ENCODE measurements around the gene ZCCHC14.
"Not testable (repeated sequence)": the region's sequence is repeated elsewhere in the genome, so short reads cannot be mapped to it uniquely, and the experiment has no call there.

Gene ZCCHC14

DNA sequence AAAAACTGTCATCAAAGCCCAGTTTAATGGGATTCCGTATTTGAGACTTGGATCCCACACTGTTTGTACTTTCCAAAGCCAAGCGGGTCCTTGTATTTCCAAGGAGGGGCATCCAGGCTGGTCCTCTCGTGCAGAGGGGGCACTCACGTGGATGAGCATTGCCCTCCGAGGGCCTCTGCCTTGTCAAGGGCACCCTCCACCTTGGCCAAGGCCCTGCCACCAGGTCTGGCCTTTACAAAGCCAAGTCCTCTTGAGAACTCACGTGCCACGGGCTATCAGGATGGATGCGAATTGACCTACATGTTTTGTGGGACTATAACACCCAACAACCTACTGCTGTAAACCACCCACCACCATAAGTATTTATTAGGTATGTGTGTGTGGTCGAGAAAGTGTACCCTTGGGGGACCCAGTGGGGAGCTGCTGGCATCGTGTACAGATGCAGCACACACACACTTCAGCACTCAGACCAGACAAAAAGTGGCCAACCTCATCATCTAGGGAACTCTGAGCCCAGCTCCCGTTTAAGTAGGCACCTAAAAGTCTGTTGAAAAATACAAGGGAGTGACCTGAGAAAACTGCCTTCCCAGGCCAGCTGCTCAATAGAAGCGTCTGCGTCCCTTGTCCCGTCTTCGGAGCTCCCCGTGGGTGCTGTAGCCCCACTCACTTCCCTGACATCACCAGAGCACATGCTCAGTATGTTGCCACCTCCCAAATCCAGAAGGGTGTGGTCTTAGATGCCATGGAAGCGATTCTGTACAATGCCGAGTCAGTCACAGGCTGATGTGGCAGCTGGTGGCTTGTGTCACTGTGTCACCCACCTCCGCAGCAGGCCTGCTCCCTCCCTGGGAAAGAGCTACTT, 87.8 kb downstream of the ZCCHC14 start:
- DNase-seq: no peak

DNA sequence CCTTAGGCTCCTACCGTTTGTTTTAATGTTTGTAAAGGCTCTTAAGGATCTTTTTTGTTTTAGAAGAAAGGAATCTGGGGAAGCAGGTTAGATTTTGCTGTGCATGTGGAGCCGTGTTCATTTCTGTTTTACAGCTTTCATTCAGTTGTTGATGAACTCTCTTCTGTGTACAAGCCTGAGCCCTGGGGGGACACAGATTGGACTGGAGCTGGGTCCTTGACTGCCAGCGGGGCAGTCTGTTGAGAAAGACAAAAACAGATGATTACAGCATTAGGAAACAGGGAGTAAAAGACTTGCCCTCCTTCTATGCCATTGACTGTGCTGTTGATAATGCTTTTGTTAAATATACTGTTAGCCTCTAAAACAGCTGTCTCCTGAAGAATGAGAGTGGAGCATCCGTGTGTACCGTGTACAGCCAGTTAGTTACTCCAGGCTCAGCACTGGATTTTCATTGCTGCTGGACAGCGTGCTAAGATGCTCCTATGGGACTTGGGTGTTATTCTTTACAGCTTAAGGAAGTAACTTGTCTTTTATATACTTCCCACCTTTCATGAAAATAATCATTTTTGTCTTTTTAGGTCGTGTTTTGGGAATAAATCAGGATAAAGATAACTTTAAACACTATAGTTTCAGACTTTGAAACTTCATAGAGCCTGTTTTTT, 97.5 kb downstream of the ZCCHC14 start:
- no peak for DNase-seq

DNA sequence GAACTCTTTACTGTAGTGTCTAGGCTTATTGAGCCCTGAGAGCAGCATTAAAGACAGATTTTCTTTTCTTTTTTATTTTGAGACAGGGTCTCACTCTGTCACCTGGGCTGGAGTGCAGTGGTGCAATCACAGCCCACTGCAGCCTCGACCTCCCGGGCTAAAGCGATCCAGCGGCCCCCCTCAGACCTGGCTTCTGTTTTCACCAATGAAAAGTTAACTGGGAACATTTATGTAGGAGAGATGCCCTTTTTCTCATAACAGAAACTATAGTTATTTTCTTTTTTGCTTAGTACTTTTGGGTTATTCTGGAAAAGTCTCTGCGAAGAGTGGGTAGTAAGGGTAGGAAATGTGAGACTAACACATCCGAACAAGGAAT, 99.2 kb downstream of the ZCCHC14 start:
- no peak for DNase-seq

DNA sequence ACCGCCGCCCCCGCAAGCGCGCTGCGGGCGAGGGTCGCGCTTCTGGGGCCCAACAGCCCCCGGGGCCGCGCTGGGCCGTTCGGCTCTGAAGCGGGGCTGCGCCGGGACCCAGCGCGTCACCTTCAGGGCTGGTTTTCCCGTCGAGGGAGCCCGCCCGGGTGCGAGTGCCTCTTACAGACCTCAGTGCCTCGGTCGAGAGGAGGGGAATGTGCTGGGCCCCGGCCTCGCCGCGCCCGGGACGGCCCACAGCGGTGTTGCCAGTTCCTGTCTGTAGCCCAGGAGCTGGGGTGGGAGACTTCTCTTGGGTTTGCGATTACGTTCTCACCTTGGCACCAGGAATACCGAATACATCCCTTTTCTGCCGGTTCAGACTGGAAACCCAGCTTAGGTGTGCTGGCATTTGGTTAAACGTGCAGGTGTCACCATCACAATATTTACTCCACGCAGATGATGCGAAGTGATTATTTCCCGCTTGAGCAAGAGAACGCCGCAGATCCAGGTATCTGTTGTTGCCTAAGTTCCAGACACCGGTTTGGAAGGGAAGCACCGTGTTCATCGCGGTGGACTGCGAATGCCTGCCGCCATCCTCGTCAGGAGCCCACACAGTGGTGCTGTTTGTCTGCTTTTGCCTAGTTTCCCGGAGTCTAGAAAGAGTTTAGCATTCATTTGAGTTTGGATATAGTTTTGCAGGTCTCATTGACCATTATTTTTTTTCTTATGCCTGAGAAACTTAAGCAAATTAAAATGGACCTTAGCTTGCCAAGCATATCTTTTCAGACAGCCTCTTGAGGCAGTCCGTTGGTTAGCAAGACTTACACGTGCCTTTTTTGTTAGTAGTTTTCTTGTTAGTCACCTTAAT, 99.8 kb downstream of the ZCCHC14 start:
- no peak for DNase-seq

DNA sequence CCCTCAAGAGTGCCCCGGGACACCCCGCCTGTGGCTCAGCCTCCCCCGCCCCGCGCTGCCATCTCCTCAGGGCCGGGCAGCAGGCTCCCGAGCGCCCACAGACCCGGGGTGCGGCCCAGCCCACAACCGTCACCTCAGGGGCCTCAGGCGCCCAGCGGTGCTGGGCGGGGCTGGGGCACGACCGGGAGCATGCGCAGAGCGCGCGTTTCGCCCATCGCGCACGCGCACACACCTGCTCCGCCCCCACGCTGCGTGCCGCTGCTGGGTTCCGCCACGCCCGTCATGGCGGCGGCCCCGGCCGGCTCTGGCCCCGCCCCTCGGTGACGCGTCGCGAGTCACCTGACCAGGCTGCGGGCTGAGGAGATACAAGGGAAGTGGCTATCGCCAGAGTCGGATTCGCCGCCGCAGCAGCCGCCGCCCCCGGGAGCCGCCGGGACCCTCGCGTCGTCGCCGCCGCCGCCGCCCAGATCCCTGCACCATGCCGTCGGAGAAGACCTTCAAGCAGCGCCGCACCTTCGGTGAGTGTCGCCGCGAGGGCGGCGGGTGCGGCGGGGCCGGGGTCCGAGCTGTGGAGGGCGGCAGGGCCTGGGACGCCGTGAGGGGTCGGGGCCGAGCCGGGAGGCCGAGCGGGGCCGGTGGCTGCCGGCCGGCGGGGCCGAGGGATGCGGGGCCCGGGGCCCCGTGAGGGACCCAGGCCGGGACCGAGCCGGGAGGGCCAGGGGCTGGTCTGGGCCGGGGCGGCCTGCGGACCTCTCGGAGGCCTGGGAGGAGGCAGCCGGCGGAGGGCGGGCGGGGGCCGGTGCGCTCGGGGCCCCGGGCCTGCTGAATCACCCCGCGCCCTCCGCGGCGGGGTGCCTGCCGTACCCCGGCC, 100.6 kb downstream of the ZCCHC14 start, which contains the start of gene MAP1LC3B:
MAP1LC3B (plus strand) TSS at position 387 of the 871 bp plus-strand sequence; CDS start at position 479, 92 bp downstream.
- peak; percentile 80 to 87 for DNase-seq

DNA sequence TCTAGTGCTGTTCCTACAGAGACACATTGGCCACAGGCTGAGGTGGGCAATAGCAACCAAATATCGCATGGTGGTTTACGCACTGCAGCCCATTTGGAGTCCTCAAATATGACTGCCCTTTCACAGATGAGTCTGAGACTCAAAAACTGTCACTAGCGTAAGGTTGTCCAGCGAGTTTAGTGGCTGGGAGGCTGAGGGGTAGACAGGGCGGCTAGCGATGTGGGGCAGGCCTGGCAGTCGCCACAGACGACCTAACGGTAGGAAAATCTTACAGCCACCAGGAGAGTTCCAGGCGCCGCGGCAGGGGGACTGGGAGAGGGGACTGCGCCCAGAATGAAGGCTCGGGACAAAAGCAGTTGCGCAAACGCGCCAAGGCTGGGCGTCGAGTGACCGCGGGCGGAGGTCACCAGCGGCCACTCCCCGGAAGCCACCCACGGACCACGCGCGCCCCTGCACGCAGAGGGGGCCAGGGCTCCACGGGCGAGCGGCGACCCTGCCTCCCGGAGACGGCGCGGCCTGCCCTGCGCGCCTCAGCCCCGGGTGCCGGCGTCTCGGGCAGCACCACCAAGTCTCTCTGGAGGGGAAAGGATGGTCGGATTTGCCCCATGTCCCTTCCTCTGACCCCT, 101.4 kb downstream of the ZCCHC14 start:
- DNase-seq: no peak

DNA sequence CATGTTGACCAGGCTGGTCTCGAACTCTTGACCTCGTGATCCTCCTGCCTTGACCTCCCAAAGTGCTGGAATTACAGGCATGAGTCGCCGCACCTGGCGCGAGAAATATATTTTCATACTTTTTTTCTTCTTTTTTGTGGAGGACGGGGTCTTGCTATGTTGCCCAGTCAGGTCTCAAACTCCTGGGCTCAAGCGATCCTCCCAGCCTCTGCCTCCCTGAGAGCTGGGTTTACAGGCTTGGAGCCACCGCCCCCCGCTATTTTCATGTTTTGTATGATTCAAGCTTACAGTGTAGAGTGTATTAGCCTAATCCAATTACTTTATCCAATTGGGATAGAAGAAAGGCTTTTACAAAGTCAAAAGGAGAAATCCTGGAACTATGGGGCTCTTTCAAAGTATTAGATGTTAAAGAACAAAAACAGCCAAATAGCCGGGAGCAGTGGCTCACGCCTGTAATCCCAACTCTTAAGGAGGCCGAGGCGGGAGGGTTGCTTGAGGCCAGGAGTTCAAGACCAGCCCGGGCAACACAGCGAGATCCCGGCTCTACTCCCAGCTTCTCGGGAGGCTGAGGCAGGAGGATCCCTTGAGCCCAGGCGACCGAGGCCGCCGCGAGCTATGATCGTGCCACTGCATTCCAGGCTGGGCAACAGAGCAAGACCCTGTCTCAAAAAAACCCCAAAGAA, 102.0 kb downstream of the ZCCHC14 start:
- no peak for DNase-seq

DNA sequence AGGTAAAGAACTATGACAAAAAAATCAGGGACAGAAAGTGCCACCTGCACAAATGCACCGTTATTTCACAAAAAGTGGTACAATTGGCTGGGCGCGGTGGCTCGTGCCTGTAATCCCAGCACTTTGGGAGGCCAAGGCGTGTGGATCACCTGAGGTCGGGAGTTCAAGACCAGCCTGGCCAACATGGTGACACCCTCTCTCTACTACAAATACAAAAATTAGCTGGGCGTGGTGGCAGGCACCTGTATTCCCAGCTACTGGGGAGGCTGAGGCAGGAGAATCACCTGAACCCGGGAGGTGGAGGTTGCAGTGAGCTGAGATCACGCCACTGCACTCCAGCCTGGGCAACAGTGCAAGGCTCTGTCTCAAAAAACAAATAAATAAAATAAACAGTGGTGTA, 102.9 kb downstream of the ZCCHC14 start:
- DNase-seq: not testable (repeated sequence)

DNA sequence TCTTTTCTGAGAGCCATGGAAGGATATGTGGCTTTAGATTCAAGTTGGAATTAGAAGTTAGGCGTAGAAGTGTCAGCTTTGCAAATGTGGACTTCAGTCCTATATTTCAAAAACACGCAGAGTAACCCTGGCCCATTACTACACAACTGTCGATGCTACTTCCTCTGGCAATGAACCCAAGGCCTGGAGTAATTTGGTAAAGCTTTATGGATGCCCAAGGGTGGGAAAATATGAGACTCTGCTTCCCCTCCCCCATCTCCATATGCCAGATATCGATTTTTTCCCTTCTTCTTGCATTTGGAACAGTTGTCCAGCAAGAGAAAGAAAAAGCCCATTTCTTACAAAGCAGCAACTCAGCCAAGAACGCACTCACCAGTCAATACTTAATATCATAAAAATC, 103.6 kb downstream of the ZCCHC14 start:
- DNase-seq: no peak

DNA sequence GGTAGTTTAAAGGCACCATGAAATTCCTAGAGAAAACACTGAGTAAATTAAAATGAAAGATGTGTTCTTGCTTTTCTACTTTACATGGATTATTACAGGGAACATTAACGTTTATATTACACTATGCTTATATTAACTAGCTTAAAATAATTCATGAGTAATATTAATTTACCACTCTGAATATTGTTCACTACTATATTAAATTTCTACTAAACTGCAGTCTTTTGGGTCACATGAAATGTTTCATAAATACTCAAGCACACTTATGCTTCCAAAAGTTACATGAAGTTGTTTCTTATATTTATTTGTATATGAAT, 104.0 kb downstream of the ZCCHC14 start:
- DNase-seq: no peak

DNA sequence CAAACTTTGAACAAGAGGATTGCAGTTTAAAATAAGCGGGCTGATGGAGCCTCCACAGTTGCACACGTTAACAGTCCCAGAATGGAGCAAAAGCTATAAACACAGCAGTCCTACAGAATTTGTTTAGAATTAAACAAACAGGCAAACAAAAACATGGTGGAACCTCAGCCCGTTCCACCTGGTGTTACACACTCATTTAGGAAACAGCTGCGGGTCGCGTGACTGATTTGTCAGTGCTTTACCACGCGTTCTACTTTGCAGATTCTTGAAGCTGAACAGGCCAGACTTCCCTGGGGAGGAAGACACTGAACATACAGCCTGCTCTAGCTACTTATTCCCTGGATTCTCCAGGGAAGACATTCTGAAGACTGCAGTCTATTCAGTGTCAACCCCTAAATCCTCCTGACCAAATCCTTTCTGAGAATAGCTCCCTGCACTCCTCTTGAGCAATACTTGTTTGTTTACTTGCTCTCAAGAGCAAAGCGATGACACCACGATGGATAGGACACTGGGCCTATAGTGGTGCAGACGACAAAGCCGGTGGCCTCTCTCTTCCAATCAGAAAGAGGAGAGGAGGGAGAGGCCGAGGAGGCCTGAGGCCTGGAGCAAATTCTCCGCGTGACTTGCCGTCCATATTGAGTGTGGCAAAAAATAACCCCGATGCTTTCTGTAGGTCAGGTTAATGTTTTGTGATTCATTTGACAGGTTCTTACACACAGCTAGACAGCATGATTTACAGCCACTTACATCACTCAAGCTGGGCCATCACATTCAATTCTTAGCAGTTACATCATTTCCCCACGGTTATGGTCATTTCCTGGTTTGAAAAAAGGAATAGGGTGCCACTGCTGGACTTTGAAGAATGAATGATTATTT, 104.6 kb downstream of the ZCCHC14 start:
- DNase-seq: peak; percentile 72 to 80

DNA sequence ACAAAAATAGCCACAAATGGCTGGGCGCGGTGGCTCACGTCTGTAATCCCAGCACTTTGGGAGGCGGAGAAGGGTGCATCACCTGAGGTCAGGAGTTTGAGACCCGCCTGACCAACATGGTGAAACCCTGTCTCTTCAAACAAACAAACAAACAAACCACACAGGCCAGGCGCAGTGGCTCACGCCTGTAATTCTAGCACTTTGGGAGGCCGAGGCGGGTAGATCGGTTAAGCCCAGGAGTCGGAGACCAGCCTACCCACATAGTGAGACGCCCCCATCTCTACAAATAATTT, 108.0 kb downstream of the ZCCHC14 start:
- DNase-seq: not testable (repeated sequence)

DNA sequence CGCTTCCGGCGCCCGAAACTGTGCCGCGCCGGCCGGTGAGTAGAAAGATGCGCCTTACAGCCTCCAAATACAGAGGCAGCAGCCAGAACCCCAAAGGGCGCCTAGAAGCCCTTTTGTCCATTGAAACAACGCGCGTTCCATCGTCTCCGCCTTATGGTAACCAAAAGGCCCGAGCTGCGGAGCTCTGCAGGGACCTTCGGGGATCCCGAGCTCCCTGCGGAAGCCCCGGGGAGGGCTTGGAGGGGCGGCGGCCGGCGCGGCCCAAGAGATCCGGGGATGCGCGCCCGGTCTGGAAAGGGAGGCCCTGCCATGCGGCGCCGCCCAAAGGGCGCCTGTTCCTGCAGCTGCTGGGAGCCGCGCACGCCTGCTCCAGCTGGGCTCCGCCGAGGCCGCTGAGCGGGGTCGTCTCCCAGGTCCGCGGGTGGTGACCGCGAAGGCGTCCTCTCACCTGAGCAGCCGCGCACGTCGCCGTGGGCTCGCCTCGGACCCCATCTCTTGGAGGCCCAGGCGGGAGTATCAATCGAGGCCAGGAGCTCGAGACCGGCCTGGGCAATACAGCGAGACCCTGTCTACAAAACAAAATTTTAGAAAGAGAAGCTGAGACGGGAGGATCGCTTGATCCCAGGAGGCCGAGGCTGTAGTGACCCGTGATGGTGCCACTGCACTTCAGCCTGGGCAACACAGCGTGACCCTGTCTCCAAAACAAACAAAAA, 108.5 kb downstream of the ZCCHC14 start:
- DNase-seq: no peak

DNA sequence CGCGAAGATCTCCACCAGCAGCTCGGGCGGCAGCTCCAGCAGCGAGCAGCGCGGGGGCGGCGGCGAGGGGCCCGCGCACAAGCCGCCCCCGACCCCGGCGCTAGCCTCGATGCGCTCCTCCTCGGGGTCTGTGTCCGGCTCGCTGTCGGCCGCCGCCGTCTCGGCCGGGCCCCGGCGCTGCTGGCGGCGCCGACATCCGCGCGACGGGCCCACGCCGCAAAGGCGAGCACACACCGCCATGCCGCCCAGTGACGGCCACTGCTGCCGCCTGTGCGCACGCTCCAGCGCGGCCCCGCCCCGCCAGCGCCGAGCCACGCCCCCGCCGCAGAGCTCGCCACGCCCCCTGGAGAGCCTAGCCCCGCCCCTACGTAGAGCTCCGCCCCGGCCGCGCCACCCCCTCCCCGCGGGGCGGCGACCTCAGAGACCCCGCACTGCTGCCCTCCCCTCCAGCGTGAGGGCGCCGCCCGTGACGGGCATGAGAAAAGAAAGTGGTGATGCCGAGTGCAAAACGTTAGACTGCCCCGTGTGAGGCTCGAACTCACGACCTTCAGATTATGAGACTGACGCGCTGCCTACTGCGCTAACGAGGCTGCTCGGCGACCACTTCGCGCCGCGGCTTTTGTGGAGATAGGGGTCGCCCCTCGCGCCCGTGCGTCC, 109.2 kb downstream of the ZCCHC14 start, which contains the start of gene FBXO31:
FBXO31 (minus strand) TSS at position 272 of the 657 bp plus-strand sequence; CDS start at position 240, 32 bp downstream.
- no peak for DNase-seq

DNA sequence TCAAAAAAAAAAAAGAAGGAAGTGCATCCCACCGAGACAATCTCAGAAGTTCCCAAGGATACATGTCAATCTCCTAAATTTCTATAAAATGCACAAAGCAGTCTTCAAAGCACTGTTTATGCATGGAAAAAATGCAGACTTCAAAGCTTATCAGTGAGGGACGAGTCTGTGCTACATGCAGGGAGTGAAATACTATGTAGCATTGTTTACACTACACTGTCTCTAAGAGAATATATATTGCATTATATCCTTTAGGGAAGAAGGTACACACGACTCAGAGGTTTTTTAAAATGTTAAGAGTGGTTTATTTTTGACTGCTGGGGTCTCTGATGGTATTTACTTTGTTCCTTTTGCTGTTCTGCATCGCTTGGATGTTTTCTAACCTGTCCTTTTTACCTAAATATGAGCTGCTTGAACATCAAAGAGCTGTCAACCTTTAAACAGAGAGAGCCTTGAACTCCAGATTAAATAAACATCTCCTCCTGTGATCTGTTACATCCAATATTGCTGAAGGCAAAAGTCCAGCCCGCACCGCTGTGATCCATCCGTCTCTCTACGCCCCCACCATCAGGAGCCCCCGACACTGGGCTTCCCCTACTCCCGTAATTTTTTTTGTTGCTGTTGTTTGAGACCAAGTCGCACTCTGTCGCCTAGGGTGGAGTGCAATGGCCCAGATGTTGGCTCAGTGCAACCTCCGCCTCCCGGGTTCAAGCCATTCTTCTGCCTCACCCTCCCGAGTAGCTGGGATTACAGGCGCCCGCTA, 110.6 kb downstream of the ZCCHC14 start:
- no peak for DNase-seq

DNA sequence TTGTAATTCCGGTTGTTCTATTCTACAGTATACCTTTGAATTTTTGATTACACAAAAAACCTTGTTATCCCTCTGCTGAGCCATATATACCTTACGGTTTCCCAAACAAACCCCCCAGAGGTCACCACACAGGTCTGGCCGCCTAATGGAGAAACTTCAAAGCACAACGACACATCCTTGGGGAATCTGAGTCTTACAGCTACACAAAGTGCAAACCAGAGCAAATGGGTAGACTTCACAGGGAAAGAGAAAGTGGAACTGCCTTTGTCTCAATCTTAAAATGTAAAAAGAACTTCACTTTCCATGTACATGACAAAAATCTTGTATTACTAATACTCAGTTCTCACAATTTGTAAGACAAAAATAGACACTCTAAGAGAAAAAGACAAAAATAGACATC, 111.9 kb downstream of the ZCCHC14 start:
- no peak for DNase-seq

DNA sequence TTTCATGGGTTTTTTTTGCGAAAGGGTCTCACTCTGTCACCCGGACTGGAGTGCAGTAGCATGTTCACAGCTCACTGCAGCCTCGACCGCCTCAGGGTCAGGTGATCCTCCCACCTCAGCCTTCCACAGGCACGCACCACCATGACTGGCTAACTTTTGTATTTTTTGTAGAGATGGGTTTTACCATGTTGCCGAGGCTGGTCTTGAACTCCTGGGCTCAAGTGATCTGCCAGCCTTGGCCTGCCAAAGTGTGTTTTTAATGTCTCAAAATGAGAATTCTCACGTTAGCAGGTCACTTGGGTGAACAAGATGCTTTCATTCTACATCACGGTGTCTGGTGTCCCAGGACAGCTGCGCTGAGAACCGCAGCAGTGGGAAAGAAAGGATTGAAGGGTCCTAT, 112.4 kb downstream of the ZCCHC14 start:
- no peak for DNase-seq

DNA sequence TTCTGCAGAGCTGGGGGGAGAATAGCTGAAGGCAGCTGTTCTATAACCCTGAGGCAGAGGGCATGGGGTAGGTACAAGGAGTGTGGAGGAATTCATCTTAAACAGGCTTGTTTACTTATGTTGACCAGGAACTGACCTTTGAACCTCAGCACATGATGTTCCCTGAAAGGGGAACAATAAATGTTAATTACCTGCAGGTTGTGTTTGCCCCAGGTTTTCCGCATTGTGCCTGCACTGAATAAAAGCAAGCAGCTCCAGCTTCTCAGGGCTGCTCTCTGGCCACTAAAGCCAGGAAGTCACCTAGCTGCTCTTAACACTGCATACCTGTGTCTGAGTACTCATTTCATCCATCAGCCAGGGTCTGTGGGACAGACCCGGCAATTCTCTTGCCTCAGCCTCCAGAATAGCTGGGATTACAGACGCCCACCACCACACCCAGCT, 113.5 kb downstream of the ZCCHC14 start:
- DNase-seq: not testable (repeated sequence)

Measured in NCI-H187 (cell line).